ENCODE measurements around the gene NHEJ1.

DNA sequence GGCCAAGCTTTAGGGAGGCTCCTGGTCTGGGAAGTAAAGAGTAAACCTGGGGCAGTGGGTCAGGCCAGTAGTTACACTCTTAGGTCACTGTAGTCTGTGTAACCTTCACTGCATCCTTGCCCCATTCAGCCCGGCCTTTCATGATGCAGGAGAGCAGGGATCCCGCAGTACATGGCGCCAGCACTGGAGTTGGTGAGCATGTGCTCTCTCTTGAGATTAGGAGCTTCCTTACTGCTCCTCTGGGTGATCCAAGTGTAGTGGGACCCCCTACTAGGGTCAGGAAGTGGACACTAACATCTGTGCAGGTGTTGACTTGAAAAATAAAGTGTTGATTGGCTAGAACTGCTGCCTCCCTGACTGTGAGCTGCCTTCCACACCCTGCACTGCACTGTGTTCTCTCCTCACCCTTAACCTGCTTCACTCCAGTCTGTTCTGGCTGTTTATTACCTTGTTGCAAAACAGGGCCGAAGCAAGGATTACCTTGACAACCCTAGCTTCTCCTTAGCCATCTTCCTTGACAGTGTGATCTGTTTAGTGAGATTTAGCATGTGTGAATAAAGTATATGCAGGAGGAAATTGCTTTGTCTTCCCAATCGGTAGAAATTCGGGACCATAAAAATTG, 22.6 kb upstream of the NHEJ1 start:
- no peak for TF ChIP-seq CTCF (conservative IDR thresholded peaks at IDR 0.05 in 1 of 2, IDR thresholded peaks at IDR 0.05 in 1 of 2; ENCODE audit: low read depth in 1 of 2, low read length in 2 of 2)
- no peak for TF ChIP-seq EZH2 (IDR thresholded peaks at IDR 0.05; ENCODE audit: low read length, missing control alignments)

Measured in fibroblast of lung (primary cell).